A673 (cell line): ENCODE results near the gene NFKBIA. TPM values are rescaled to one million over a fixed set of nuclear protein-coding genes. Genes with fewer than 3 reads are reported as not detected.
"Not testable (repeated sequence)": the region's sequence is repeated elsewhere in the genome, so short reads cannot be mapped to it uniquely, and the experiment has no call there.

ENCODE experiments used
- BruUV-seq: library from RNA; stranded (reverse); fragments of 400-500 nt; replicated peaks from 2 replicates; lab custom pipeline; 2021; lab: Mats Ljungman, UMichigan
- CTCF ChIA-PET: fragments of 300-600 bp; sonication (Branson Sonifier 250); formaldehyde crosslinking; loops from one replicate; lab custom pipeline; 2022; ENCODE audit warnings: antibody characterized with exemption; lab: Charles Lee
- POLR2A ChIA-PET: fragments of 300-600 bp; sonication (Branson Sonifier 250); formaldehyde crosslinking; loops from one replicate; lab custom pipeline; 2022; ENCODE audit warnings: antibody characterized with exemption; ENCODE audit not compliant: low non-redundant PET; lab: Charles Lee
- DNase-seq: peaks from one replicate; pipeline ENCODE4 v3.0.0-alpha.2; 2015; ENCODE audit warnings: low spot score
- H3K27ac ChIP-seq: fragments of 200-600 bp; sonication (generic); 2 replicates; pipeline ENCODE4 v1.5.1; 2016; ENCODE audit warnings: mixed run types, low read depth, mild to moderate bottlenecking, mixed read lengths, antibody characterized with exemption, low read length; ENCODE audit not compliant: poor library complexity, severe bottlenecking
- H3K27me3 ChIP-seq: fragments of 200-600 bp; sonication (generic); replicated peaks from 2 replicates; pipeline ENCODE4 v1.6.1; 2017; ENCODE audit warnings: mixed run types, low read depth, mild to moderate bottlenecking, mixed read lengths, antibody characterized with exemption, low read length; ENCODE audit not compliant: insufficient read depth, poor library complexity
- H3K36me3 ChIP-seq: fragments of 200-600 bp; sonication (generic); 2 replicates; pipeline ENCODE4 v1.6.1; 2016; ENCODE audit warnings: mixed run types, mild to moderate bottlenecking, mixed read lengths, antibody characterized with exemption, low read length; ENCODE audit not compliant: insufficient read depth, poor library complexity, severe bottlenecking
- H3K4me1 ChIP-seq: fragments of 200-600 bp; sonication (generic); 2 replicates; pipeline ENCODE4 v1.6.1; 2017; ENCODE audit warnings: mixed run types, mild to moderate bottlenecking, mixed read lengths, antibody characterized with exemption, low read length; ENCODE audit not compliant: insufficient read depth, poor library complexity, severe bottlenecking
- H3K4me3 ChIP-seq: fragments of 200-600 bp; sonication (generic); 2 replicates; pipeline ENCODE4 v1.5.1; 2016; ENCODE audit warnings: low read depth, mixed run types, mild to moderate bottlenecking, mixed read lengths, low read length; ENCODE audit not compliant: poor library complexity, severe bottlenecking
- H3K9me3 ChIP-seq: fragments of 200-600 bp; sonication (generic); 2 replicates; pipeline ENCODE4 v1.6.1; 2016; ENCODE audit warnings: mixed run types, low read depth, mild to moderate bottlenecking, mixed read lengths, antibody characterized with exemption, low read length; ENCODE audit not compliant: poor library complexity, severe bottlenecking
- EZH2 ChIP-seq: fragments of 200-600 bp; sonication (generic); IDR thresholded peaks from 2 replicates; pipeline ENCODE4 v1.6.1; 2017; ENCODE audit warnings: borderline replicate concordance, low read depth, mild to moderate bottlenecking, mixed read lengths, antibody characterized with exemption, low read length; ENCODE audit not compliant: poor library complexity, severe bottlenecking
- intact Hi-C: fragments of 100-400 bp; cut with micrococcal nuclease; formaldehyde crosslinking; loops from one replicate; pipeline ENCODE4 v1.10.0; 2022; ENCODE audit not compliant: unreplicated experiment
- total RNA-seq: library from RNA; stranded (reverse); gene quantifications from 2 replicates; pipeline ENCODE4 v1.2.3, GENCODE V29; 2021
- TF ChIP-seq, protein P1 (sequence below): fragments of 300-800, 200-600 bp; sonication (generic); conservative IDR thresholded peaks from 2 replicates; pipeline ENCODE4 v1.5.1; 2017; ENCODE audit warnings: low read depth, mild to moderate bottlenecking, antibody characterized with exemption, low read length, moderate library complexity, mixed read lengths

Gene NFKBIA
- total RNA-seq, 1 experiment from 2014 or later: 73.9 TPM

DNA sequence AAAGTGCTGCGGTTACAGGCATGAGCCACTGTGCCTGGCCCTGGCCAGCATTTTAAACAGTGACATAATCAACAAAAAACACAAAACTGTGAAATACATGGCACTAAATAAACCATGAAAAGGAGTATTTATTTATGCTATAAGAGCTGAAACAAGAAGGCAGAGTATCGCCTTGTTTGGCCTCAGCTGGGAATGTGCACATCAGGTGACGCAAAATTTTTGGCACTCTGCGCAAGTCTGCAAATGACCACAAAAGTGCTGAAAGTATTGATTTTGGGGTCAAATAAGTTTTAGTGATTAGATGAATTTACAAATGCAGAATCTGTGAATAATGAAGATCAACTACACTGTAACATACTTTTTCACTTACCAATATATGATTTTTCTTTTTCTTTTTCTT lies 36.6 kb upstream of the NFKBIA start:
- DNase-seq: no peak
- H3K4me1 ChIP-seq: no peaks in the 10 kb centered on the region
- intact Hi-C loops: no loop called here
- H3K36me3 ChIP-seq: no peaks in the 10 kb centered on the region
- no peak for TF ChIP-seq EZH2
- TF ChIP-seq, protein P1, sequence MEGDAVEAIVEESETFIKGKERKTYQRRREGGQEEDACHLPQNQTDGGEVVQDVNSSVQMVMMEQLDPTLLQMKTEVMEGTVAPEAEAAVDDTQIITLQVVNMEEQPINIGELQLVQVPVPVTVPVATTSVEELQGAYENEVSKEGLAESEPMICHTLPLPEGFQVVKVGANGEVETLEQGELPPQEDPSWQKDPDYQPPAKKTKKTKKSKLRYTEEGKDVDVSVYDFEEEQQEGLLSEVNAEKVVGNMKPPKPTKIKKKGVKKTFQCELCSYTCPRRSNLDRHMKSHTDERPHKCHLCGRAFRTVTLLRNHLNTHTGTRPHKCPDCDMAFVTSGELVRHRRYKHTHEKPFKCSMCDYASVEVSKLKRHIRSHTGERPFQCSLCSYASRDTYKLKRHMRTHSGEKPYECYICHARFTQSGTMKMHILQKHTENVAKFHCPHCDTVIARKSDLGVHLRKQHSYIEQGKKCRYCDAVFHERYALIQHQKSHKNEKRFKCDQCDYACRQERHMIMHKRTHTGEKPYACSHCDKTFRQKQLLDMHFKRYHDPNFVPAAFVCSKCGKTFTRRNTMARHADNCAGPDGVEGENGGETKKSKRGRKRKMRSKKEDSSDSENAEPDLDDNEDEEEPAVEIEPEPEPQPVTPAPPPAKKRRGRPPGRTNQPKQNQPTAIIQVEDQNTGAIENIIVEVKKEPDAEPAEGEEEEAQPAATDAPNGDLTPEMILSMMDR: no peak
- H3K4me3 ChIP-seq: no peak overlapping the region
- BruUV-seq: no TSS peak
- no peaks in the 10 kb centered on the region for H3K9me3 ChIP-seq
- no peaks in the 10 kb centered on the region for H3K27me3 ChIP-seq
- ChIA-PET CTCF (no interaction called here), POLR2A (no interaction called here)
- no peak overlapping the region for H3K27ac ChIP-seq

DNA sequence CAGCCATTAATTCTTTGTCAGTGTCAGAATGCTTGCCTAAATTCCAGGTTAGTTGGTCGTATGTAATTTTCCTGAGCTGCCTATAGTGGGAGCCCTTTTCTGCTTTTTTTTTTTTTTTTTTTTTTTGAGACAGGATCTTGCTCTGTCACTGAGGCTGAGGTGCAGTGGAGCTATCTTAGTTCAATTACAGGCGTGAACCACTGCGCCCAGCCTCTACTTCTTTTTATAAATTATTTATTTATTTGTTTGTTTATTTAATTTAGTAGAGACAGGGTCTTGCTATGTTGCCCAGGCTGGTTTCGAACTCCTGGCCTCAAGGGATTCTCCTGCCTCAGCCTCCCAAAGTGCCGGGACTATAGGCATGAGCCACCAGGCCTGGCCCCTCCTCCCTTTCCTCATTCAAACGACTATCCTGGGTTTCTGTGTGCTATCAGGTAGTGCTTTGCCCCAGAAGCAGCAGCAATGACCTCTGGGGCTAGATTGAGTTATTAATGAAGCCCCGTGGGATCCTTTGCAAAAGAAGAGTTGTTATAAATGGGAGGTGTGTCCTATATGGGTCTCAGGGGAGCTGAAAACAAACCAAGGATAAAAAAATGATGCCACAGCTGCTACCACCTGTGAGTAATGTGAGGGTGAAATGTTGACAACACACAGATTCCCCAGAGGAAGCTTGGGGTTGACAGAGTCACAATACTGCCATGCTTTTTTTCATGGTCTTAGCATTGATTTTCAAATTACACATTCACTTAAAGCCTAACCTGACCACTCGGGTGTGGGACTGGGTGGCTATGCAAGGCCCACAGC lies 34.6 kb upstream of the NFKBIA start:
- TF ChIP-seq, protein P1: peak; percentile 71
- TF ChIP-seq EZH2: no peak
- no peaks in the 10 kb centered on the region for H3K36me3 ChIP-seq
- DNase-seq: peak; percentile 37
- H3K27ac ChIP-seq: no peak overlapping the region
- no peaks in the 10 kb centered on the region for H3K9me3 ChIP-seq
- H3K27me3 ChIP-seq: no peaks in the 10 kb centered on the region
- no peaks in the 10 kb centered on the region for H3K4me1 ChIP-seq
- ChIA-PET POLR2A (no interaction called here), CTCF (interaction anchor here (0.5 to 1.9 kb wide), 14 partner anchors 21 to 1181 kb away, joined by 3 to 16 read pairs (median 4); no protein-coding TSS in a partner anchor)
- no peak overlapping the region for H3K4me3 ChIP-seq
- BruUV-seq: no TSS peak
- intact Hi-C loops: no loop called here

DNA sequence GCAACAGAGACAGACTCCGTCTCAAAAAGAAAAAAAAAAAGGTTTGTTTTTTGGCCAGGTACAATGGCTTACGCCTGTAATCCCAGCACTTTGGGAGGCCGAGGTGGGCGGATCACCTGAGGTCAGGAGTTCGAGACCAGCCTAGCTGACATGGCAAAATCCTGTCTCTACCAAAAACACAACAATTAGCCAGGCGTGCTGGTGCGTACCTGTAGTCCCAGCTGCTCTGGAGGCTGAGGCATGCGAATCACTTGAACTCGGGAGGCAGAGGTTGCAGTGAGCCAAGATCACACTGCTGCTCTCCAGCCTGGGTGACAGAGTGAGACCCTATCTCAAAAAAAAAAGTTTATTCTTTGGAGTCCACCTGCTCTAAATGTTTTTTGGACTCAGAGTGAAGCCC lies 33.9 kb upstream of the NFKBIA start:
- POLR2A ChIA-PET, H3K4me1 ChIP-seq, BruUV-seq, H3K4me3 ChIP-seq, H3K9me3 ChIP-seq, H3K36me3 ChIP-seq, intact Hi-C loops, H3K27me3 ChIP-seq, H3K27ac ChIP-seq, DNase-seq: not testable (repeated sequence)
- CTCF ChIA-PET: interaction anchor here (0.6 to 1.9 kb wide), 10 partner anchors 22 to 1182 kb away, joined by 3 to 16 read pairs (median 3); no protein-coding TSS in a partner anchor
